ENCODE data around the gene CD3E. TPM values are rescaled to one million over a fixed set of nuclear protein-coding genes. Genes with fewer than 3 reads are reported as not detected.
A peak's percentile ranks its signal among the peaks of the same experiment; 100 is the strongest.

Gene CD3E
- total RNA-seq (2014; rRNA removed; shearing (Covaris generic)) (not detected in 2 replicates), polyA plus RNA-seq (2016; fragmentation: Nextera tagmentation; extraction: Ambion mirVana) (not detected in 2 replicates)
- long read RNA-seq, result 0 reads

GRCh38 chr11:118304568-118305248, at the start of gene CD3E:
TSS of gene CD3E (plus strand) at chr11:118304730. CDS start at chr11:118304953, 223 bp downstream.
- no peaks in the 10 kb centered on the region for H3K79me2 ChIP-seq (replicated peaks; ENCODE audit: insufficient read depth)
- peak within 1 kb of the TSS; percentile 95 for H2AFZ ChIP-seq
- H3K4me2 ChIP-seq, result no peak within 1 kb of the TSS
- H3K4me3 ChIP-seq, result no peak within 1 kb of the TSS
- Mint-ChIP-seq H3K4me3 (no peak within 1 kb of the TSS), H3K27me3 (ENCODE audit: insufficient read depth, low read depth, poor library complexity) (no peaks in the 10 kb centered on the region), H3K36me3 (ENCODE audit: low read depth) (no peaks in the 10 kb centered on the region), H3K27ac (no peak within 1 kb of the TSS), H3K4me1 (peaks cover 9% of the 10 kb centered on the region; the same call in 2 of the 3 replicates), H3K9me3 (no peaks in the 10 kb centered on the region)
- no peaks in the 10 kb centered on the region for H3K27me3 ChIP-seq (ENCODE audit: insufficient read depth)
- H3K36me3 ChIP-seq (ENCODE audit: insufficient read depth), result no peaks in the 10 kb centered on the region
- no peaks in the 10 kb centered on the region for H4K20me1 ChIP-seq (replicated peaks; ENCODE audit: insufficient read depth)
- ATAC-seq (no peak), DNase-seq (ENCODE audit: low spot score) (no peak)
- H3F3A ChIP-seq (replicated peaks; ENCODE audit: low read depth), result no peaks in the 10 kb centered on the region
- H3K27ac ChIP-seq (ENCODE audit: low read depth), result no peak within 1 kb of the TSS
- TF ChIP-seq EZH2 (IDR thresholded peaks at IDR 0.05; ENCODE audit: low read depth, unreplicated experiment) (no peak), REST (IDR thresholded peaks at IDR 0.05; ENCODE audit: unreplicated experiment) (no peak), ZNF114 (CRISPR knock-in tag; IDR thresholded peaks at IDR 0.05) (no peak), STAT1 (IDR thresholded peaks at IDR 0.05; ENCODE audit: unreplicated experiment) (no peak), EZH2phosphoT487 (IDR thresholded peaks at IDR 0.05; ENCODE audit: unreplicated experiment) (no peak), POLR2AphosphoS5 (IDR thresholded peaks at IDR 0.05; ENCODE audit: low read depth) (no peak), JUNB (IDR thresholded peaks at IDR 0.05; ENCODE audit: unreplicated experiment) (no peak), ZNF462 (CRISPR knock-in tag; IDR thresholded peaks at IDR 0.05) (no peak), NANOG (IDR thresholded peaks at IDR 0.05; ENCODE audit: borderline replicate concordance) (no peak), ETS1 (IDR thresholded peaks at IDR 0.05) (no peak), ZNF331 (CRISPR knock-in tag; IDR thresholded peaks at IDR 0.05; ENCODE audit: low read depth) (no peak), CREB1 (CRISPR knock-in tag; IDR thresholded peaks at IDR 0.05; ENCODE audit: low read depth) (no peak)
- TF ChIP-seq, protein P1, sequence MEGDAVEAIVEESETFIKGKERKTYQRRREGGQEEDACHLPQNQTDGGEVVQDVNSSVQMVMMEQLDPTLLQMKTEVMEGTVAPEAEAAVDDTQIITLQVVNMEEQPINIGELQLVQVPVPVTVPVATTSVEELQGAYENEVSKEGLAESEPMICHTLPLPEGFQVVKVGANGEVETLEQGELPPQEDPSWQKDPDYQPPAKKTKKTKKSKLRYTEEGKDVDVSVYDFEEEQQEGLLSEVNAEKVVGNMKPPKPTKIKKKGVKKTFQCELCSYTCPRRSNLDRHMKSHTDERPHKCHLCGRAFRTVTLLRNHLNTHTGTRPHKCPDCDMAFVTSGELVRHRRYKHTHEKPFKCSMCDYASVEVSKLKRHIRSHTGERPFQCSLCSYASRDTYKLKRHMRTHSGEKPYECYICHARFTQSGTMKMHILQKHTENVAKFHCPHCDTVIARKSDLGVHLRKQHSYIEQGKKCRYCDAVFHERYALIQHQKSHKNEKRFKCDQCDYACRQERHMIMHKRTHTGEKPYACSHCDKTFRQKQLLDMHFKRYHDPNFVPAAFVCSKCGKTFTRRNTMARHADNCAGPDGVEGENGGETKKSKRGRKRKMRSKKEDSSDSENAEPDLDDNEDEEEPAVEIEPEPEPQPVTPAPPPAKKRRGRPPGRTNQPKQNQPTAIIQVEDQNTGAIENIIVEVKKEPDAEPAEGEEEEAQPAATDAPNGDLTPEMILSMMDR (conservative IDR thresholded peaks at IDR 0.05; ENCODE audit: low read depth in 2 of 2), result no peak
- no peaks in the 10 kb centered on the region for H3K9me2 ChIP-seq (ENCODE audit: insufficient read depth)
- H3K4me1 ChIP-seq (ENCODE audit: insufficient read depth), result no peaks in the 10 kb centered on the region
